HPDE6-E6E7 (cell line): ENCODE data around the gene NCEH1.

ENCODE experiments used
- DNase-seq: peaks from one replicate; pipeline ENCODE4 v3.0.0; 2011; ENCODE audit warnings: missing footprints; ENCODE audit errors: extremely low spot score

NCEH1 gene

GRCh38 chr3:172582712-172583111 is 128.2 kb downstream of the NCEH1 start:
- no peak for DNase-seq

DNA sequence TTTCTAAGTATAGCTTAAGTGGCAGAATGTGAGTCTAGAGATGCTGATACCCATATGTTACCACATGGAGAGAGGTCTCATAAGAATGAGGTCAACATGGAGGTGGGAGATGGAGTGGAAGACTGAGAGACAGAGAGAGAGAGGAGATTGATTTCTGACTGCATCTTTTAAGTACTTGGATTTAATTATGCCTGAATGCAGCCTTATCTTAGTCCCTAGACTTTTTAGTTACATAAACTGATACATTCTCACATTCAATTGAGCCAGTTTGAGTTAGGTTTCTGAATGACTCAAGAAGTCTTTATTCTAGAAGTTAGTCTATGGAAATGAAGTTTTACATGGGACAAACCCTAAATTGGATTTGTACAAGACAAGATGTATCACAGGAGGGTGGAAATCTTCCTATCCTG is 129.1 kb downstream of the NCEH1 start:
- DNase-seq: no peak

GRCh38 chr3:172580680-172581401 is 130.0 kb downstream of the NCEH1 start:
- DNase-seq: no peak
